Epithelial cell of esophagus (primary cell): ENCODE data around the gene NARF.

ENCODE experiments used
- DNase-seq: peaks from one replicate; pipeline ENCODE4 v3.0.0; 2010; ENCODE audit warnings: low read depth
- H3K4me3 ChIP-seq: 2 replicates; pipeline ENCODE4 v1.5.1; 2011; ENCODE audit warnings: mild to moderate bottlenecking, low read length, control low read depth
- TF ChIP-seq, protein P1 (sequence below): IDR thresholded peaks from 2 replicates; pipeline ENCODE4 v1.5.1; 2011; ENCODE audit warnings: low read depth, mild to moderate bottlenecking, low read length, control low read depth, inconsistent platforms; ENCODE audit not compliant: insufficient read depth; ENCODE audit errors: missing control alignments

NARF gene

DNA sequence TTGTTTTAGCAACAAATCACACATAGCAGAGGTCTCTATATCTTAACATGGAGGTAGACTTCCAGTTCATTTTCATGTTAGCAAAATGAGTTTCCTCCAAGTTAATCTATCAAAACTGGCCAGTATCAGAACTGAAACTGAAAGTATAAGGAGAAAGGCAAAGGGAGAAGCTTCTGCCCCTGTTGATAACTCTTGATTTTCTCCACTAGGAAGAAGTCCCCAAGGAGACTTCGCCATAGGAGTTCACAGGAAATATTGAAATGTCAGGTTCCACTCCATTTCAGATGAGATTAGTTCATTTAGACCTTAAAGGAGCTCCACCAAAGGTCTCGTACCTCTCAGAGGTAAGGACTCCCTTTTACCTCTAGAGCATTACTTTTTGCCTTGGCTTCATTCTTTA lies 39.0 kb upstream of the NARF start:
- no peak overlapping the region for H3K4me3 ChIP-seq
- TF ChIP-seq, protein P1, sequence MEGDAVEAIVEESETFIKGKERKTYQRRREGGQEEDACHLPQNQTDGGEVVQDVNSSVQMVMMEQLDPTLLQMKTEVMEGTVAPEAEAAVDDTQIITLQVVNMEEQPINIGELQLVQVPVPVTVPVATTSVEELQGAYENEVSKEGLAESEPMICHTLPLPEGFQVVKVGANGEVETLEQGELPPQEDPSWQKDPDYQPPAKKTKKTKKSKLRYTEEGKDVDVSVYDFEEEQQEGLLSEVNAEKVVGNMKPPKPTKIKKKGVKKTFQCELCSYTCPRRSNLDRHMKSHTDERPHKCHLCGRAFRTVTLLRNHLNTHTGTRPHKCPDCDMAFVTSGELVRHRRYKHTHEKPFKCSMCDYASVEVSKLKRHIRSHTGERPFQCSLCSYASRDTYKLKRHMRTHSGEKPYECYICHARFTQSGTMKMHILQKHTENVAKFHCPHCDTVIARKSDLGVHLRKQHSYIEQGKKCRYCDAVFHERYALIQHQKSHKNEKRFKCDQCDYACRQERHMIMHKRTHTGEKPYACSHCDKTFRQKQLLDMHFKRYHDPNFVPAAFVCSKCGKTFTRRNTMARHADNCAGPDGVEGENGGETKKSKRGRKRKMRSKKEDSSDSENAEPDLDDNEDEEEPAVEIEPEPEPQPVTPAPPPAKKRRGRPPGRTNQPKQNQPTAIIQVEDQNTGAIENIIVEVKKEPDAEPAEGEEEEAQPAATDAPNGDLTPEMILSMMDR: no peak
- DNase-seq: no peak

DNA sequence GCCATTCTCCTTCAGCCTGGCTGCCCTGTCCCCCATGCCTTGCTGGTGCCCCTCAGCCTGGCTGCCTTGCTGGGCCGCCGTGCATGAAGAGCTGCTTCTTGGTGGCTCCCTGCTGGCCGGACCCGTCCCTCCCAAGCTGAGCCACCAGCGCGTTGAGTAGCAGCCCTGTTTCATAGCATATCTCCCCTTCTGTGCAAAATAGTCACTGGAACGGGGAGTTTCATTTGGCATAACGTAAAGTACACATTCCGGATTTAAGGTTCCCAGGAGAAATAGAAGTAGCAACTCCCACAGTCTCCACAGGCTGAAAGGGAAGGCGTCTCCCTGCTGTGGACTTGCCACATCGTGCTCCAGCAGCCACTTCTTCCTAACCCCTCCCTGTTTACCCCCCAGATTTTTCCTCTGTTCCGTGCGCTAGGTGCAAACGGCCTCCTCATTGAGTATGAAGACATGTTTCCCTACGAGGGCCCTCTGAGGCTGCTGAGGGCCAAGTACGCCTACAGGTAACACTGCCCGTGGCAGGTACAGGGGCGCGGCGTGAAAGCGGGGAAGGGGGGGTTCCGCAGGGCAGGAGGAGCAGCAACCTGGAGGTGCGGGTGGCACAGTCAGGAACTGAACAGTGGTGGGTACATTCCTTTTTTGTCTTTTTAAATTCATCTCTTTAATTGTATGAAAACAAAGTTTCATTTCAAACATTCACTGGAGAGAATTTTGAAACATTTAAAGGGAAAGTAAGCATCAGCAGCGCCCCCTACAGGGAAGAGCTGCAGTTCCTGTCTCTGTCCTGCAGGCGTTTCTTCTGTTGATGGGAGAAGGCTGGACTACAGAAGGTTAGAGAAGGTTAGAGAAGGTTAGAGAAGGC lies 34.3 kb upstream of the NARF start:
- peak overlapping the region; percentile 11 for H3K4me3 ChIP-seq
- DNase-seq: peak; percentile 54
- TF ChIP-seq, protein P1: peak; percentile 64

DNA sequence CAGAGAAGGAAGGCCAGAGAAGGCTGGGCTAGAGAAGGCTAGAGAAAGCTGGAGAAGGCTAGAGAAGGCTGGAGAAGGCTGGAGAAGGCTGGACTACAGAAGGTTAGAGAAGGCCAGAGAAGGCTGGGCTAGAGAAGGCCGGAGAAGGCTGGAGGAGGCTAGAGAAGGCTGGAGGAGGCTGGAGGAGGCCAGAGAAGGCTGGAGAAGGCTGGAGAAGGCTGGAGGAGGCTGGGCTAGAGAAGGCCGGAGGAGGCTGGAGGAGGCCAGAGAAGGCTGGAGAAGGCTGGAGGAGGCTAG lies 33.7 kb upstream of the NARF start:
- DNase-seq: no peak
- TF ChIP-seq, protein P1: no peak
- H3K4me3 ChIP-seq: no peak overlapping the region

DNA sequence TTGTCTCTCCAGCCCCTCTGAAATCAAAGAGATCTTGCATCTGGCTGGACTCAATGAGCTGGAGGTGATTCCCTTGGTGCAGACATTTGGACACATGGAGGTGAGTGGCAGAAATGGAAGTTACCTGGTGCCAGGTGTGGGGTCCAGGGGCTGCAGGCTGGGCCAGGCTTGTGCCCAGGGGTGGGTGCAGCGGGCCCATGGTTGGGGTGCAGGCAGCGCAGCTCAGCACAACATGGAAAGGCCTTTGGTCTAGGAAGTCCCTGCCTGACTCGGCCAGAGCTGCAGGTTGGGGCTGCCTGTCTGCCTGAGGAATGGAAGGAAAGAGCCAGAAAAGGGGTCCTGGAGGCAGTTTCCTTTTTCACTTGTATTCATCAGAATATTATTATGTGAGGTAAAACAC lies 30.0 kb upstream of the NARF start:
- TF ChIP-seq, protein P1: no peak
- no peak overlapping the region for H3K4me3 ChIP-seq
- DNase-seq: no peak

DNA sequence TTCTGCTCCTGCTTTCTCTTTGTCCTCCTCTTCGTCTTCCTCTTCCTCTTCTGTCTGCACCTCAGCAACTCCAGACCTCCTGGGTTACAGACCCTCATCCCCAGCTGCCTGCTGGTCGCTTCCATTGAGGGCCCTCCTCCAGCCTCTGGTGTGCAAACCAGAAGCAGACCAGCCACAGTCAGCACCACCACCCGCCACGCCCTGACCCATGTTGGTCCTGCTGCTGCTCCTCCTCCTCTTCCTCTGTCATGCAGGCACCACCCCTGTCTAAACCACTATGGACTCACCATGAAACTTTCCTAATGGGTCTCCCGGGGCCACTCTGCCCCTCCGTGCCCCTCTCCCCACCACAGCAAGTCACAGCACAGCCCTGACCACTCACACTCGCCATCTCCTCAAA lies 28.7 kb upstream of the NARF start:
- TF ChIP-seq, protein P1: no peak
- no peak overlapping the region for H3K4me3 ChIP-seq
- no peak for DNase-seq

DNA sequence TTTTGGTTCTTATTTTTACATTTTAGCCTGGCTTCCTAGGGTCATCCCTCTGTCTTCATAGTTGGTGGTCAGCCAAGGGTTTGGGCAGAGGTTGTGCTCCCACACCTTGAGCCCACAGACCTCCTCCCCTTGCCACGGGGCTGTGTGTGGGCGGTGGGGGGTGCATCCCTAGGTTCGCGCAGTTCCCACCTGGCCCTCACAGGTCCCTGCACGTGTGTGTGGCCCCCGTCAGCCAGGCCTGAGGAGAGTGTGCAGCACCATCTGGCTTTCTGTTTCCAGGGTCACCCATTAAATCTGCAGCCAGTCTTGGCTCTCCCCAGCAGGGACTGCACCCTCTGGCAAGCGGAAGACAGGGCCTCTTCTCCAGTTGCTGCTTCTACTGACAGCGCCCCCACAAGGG lies 26.5 kb upstream of the NARF start:
- H3K4me3 ChIP-seq: no peak overlapping the region
- no peak for DNase-seq
- TF ChIP-seq, protein P1: no peak
